GM08714 (cell line): ENCODE measurements around the gene TNFRSF19.
"Not testable (repeated sequence)": the region's sequence is repeated elsewhere in the genome, so short reads cannot be mapped to it uniquely, and the experiment has no call there.

Experiments used
- H3K4me3 ChIP-seq: fragments of 200-500 bp; sonication (Bioruptor generic); 2 replicates; pipeline ENCODE4 v1.5.1; 2014; ENCODE audit warnings: mild to moderate bottlenecking, low read length, inconsistent platforms
- ZNF274 ChIP-seq: IDR thresholded peaks from 2 replicates; pipeline ENCODE4 v1.6.1; 2012; ENCODE audit warnings: mild to moderate bottlenecking, low read depth, low read length

The TNFRSF19 gene

GRCh38 chr13:23579072-23579895 lies 9.1 kb downstream of the TNFRSF19 start:
- peak overlapping the region; percentile 80 for H3K4me3 ChIP-seq

GRCh38 chr13:23579896-23580683 lies 9.9 kb downstream of the TNFRSF19 start:
- TF ChIP-seq ZNF274, result no peak
- H3K4me3 ChIP-seq, result peak overlapping the region; percentile 80; the same call in 1 of the 2 replicates

More at GRCh38 chr13:23579072-23579895, 9.1 kb downstream of the TNFRSF19 start:
- no peak for TF ChIP-seq ZNF274

GRCh38 chr13:23580684-23581060 lies 10.5 kb downstream of the TNFRSF19 start:
- no peak overlapping the region for H3K4me3 ChIP-seq
- no peak for TF ChIP-seq ZNF274

GRCh38 chr13:23583491-23583890 lies 13.3 kb downstream of the TNFRSF19 start:
- H3K4me3 ChIP-seq, result no peak overlapping the region
- no peak for TF ChIP-seq ZNF274

- no peak for TF ChIP-seq ZNF274
- H3K4me3 ChIP-seq, result no peak overlapping the region
Observed at GRCh38 chr13:23584275-23584674, 14.1 kb downstream of the TNFRSF19 start.

GRCh38 chr13:23586336-23586735 lies 16.1 kb downstream of the TNFRSF19 start:
- H3K4me3 ChIP-seq, result no peak overlapping the region
- TF ChIP-seq ZNF274, result no peak

GRCh38 chr13:23588666-23589065 lies 18.5 kb downstream of the TNFRSF19 start:
- TF ChIP-seq ZNF274, result no peak
- H3K4me3 ChIP-seq, result no peak overlapping the region

- H3K4me3 ChIP-seq, result no peak overlapping the region
- no peak for TF ChIP-seq ZNF274
Observed at GRCh38 chr13:23592596-23592995, 22.4 kb downstream of the TNFRSF19 start.

- no peak overlapping the region for H3K4me3 ChIP-seq
- no peak for TF ChIP-seq ZNF274
Observed at GRCh38 chr13:23593148-23593547, 22.9 kb downstream of the TNFRSF19 start.

GRCh38 chr13:23594290-23594689 lies 24.1 kb downstream of the TNFRSF19 start:
- H3K4me3 ChIP-seq, result not testable (repeated sequence)

- no peak overlapping the region for H3K4me3 ChIP-seq
- TF ChIP-seq ZNF274, result no peak
Observed at GRCh38 chr13:23598369-23598768, 28.2 kb downstream of the TNFRSF19 start.

- TF ChIP-seq ZNF274, result no peak
- no peak overlapping the region for H3K4me3 ChIP-seq
Observed at GRCh38 chr13:23599083-23599925, 29.1 kb downstream of the TNFRSF19 start.

- no peak overlapping the region for H3K4me3 ChIP-seq
- TF ChIP-seq ZNF274, result no peak
Observed at GRCh38 chr13:23600100-23600499, 29.9 kb downstream of the TNFRSF19 start.

GRCh38 chr13:23600534-23600933 lies 30.3 kb downstream of the TNFRSF19 start:
- no peak for TF ChIP-seq ZNF274
- H3K4me3 ChIP-seq, result no peak overlapping the region

GRCh38 chr13:23605831-23606230 lies 35.6 kb downstream of the TNFRSF19 start:
- H3K4me3 ChIP-seq, result no peak overlapping the region
- no peak for TF ChIP-seq ZNF274
